ENCODE measurements around the gene PPP2R2B.
A peak's percentile ranks its signal among the peaks of the same experiment; 100 is the strongest.

The PPP2R2B gene

GRCh38 chr5:146538432-146538831 lies 340.1 kb downstream of the PPP2R2B start:
- CTCF ChIA-PET: interaction anchor here (0.5 to 1.6 kb wide), 3 partner anchors 8 to 650 kb away, joined by 3 to 6 read pairs (median 4); no protein-coding TSS in a partner anchor
- POLR2A ChIA-PET: no interaction called here
- TF ChIP-seq HDGF (IDR thresholded peaks at IDR 0.05; ENCODE audit: borderline replicate concordance): no peak
- TF ChIP-seq FOXM1 (IDR thresholded peaks at IDR 0.05; ENCODE audit: borderline replicate concordance): no peak
- DNase-seq (ENCODE audit: extremely low spot score): no peak

GRCh38 chr5:146533882-146534281 lies 344.7 kb downstream of the PPP2R2B start:
- CTCF ChIA-PET: interaction anchor here (0.5 to 3.6 kb wide), 17 partner anchors 9 to 1029 kb away, joined by 3 to 22 read pairs (median 4); partner anchors contain the start of gene GPR151
- TF ChIP-seq ARNT (IDR thresholded peaks at IDR 0.05): no peak
- TF ChIP-seq PKNOX1 (IDR thresholded peaks at IDR 0.05): no peak
- TF ChIP-seq ZNF384 (IDR thresholded peaks at IDR 0.05): no peak
- no peak for TF ChIP-seq ELF4 (IDR thresholded peaks at IDR 0.05)
- TF ChIP-seq NFRKB (IDR thresholded peaks at IDR 0.05): no peak
- TF ChIP-seq LEF1 (IDR thresholded peaks at IDR 0.05; ENCODE audit: borderline replicate concordance): no peak
- TF ChIP-seq SP1 (IDR thresholded peaks at IDR 0.05): no peak
- no peak for TF ChIP-seq HDGF (IDR thresholded peaks at IDR 0.05; ENCODE audit: borderline replicate concordance)
- DNase-seq (ENCODE audit: extremely low spot score): no peak
- POLR2A ChIA-PET: no interaction called here

GRCh38 chr5:146533260-146533857 lies 345.2 kb downstream of the PPP2R2B start:
- ChIA-PET CTCF (interaction anchor here (0.5 to 3.6 kb wide), 18 partner anchors 9 to 1029 kb away, joined by 3 to 22 read pairs (median 4); partner anchors contain the start of gene GPR151), POLR2A (no interaction called here)
- DNase-seq (ENCODE audit: extremely low spot score): peak; percentile 72
- no peak for TF ChIP-seq LEF1 (IDR thresholded peaks at IDR 0.05; ENCODE audit: borderline replicate concordance)
